GM12874 (cell line): ENCODE data around the gene KCNK3.

Source experiments
- TF ChIP-seq, protein P1 (sequence below): IDR thresholded peaks from 2 replicates; pipeline ENCODE4 v1.5.1; 2011; ENCODE audit warnings: low read depth, mild to moderate bottlenecking, control low read depth, low read length, moderate library complexity; ENCODE audit not compliant: insufficient read depth

KCNK3 gene

GRCh38 chr2:26696351-26696816 is 3.9 kb downstream of the KCNK3 start:
- TF ChIP-seq, protein P1, sequence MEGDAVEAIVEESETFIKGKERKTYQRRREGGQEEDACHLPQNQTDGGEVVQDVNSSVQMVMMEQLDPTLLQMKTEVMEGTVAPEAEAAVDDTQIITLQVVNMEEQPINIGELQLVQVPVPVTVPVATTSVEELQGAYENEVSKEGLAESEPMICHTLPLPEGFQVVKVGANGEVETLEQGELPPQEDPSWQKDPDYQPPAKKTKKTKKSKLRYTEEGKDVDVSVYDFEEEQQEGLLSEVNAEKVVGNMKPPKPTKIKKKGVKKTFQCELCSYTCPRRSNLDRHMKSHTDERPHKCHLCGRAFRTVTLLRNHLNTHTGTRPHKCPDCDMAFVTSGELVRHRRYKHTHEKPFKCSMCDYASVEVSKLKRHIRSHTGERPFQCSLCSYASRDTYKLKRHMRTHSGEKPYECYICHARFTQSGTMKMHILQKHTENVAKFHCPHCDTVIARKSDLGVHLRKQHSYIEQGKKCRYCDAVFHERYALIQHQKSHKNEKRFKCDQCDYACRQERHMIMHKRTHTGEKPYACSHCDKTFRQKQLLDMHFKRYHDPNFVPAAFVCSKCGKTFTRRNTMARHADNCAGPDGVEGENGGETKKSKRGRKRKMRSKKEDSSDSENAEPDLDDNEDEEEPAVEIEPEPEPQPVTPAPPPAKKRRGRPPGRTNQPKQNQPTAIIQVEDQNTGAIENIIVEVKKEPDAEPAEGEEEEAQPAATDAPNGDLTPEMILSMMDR, result no peak

DNA sequence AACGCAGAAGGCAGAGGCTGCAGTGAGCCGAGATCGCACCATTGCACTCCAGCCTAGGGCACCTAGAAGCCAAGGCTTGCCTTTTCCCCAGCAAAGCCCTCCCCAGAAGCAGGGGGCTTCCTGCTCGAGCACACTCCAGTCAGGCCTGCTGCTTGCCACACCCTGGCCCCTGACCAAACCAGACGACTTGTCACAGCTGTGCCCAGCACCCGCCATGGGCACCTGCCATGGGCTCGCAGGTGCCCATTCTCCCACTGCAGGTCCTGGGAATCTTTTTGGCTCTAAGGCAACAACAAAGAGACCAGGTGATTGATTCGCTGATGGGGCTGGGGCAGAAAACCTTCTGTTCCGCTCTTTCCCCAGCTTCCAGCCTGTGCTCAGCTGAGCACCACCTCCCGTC is 4.9 kb downstream of the KCNK3 start:
- TF ChIP-seq, protein P1, result no peak

DNA sequence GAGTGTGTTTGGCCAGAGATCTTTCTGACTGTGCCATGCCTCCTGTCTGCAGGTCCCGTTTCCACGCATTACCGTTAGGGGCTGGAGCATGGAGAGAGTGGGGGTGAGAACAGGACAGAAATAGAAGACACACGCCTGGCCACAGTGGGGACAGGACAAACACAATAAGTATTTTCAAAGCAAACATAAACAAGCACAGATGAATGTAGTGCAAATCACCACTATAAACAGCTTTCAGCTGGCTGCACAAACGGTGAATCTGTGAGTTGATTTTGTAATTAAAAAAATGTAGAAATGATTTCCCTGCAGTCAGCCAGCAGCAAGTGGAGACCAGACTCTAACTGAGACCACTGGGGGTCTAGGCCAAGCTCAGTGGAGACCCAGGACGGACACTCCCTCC is 6.8 kb downstream of the KCNK3 start:
- TF ChIP-seq, protein P1, result no peak

GRCh38 chr2:26700078-26700477 is 7.6 kb downstream of the KCNK3 start:
- TF ChIP-seq, protein P1, result no peak

DNA sequence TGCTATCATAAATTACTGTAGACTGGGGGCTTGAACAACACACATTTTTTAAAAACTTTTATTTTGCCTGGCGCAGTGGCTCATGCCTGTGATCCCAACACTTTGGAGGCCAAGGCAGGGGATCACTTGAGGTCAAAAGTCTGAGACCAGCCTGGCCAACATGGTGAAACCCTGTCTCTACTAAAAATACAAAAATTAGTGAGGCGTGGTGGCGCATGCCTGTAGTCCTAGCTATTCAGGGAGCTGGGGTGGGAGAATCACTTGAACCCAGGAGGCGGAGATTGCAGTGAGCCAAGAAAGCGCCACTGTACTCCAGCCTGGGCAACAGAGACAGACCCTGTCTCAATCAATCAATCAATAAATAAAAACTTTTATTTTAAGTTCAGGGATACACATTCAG is 9.1 kb downstream of the KCNK3 start:
- TF ChIP-seq, protein P1, result no peak

GRCh38 chr2:26702025-26702424 is 9.5 kb downstream of the KCNK3 start:
- TF ChIP-seq, protein P1, result no peak

DNA sequence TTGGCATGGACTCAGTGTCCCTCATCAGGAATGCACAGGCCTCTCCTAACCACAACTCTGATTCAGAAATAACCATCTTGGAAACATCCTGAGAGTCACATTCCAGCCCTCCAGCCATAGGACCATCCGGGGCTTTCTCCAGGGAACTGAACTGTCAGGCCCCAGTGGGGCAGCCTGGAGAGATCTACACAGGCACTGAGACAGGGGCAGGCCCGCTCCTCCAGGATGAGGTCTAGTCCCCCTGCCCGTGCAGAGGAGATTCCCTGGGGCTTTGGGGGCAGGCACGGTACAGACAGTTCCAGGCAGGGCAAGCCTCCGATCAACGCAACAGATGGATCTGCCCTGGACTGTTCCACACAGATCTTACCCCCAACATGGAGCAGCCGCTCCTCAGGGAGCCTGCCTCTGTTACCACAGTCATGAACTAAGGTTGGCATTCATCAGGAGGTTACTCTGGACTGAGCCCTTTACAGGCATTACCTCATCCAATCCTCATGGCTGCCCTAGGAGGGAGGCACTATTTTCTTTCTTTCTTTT is 12.0 kb downstream of the KCNK3 start:
- TF ChIP-seq, protein P1, result no peak
